K562 (cell line): Measurements from ENCODE around the gene FBXL13. TPM values are rescaled to one million over a fixed set of nuclear protein-coding genes. Genes with fewer than 3 reads are reported as not detected.
A peak's percentile ranks its signal among the peaks of the same experiment; 100 is the strongest.

ENCODE experiments used
- CREB1 ChIP-seq, 2 experiments: sonication (generic) in 1 of 2; formaldehyde crosslinking in 1 of 2; IDR thresholded peaks; 2 replicates each; pipeline versions ENCODE4 v1.6.1 to v1.8.0; 2012 to 2022; ENCODE audit warnings: inconsistent platforms in 1 of 2, mild to moderate bottlenecking in 1 of 2, missing genetic modification reagents in 1 of 2, moderate library complexity in 1 of 2
- GTF2A2 ChIP-seq: IDR thresholded peaks from 2 replicates; pipeline ENCODE4 v1.6.1; 2016; ENCODE audit warnings: mild to moderate bottlenecking, missing genetic modification characterization, missing compliant biosample characterization
- PHF8 ChIP-seq: fragments of 200-600 bp; sonication (generic); IDR thresholded peaks from 2 replicates; pipeline ENCODE4 v1.6.1; 2012; ENCODE audit warnings: mixed run types, mild to moderate bottlenecking, inconsistent platforms, low read length, moderate library complexity, borderline replicate concordance
- RFX1 ChIP-seq: fragments of 450-650 bp; IDR thresholded peaks from 2 replicates; pipeline ENCODE4 v1.6.1; 2016; ENCODE audit warnings: mild to moderate bottlenecking, moderate library complexity
- SMAD2 ChIP-seq: fragments of 150-350 bp; IDR thresholded peaks from 2 replicates; pipeline ENCODE4 v1.6.1; 2014; ENCODE audit warnings: low read depth, mild to moderate bottlenecking, low read length
- SOX6 ChIP-seq: fragments of 450-650 bp; IDR thresholded peaks from 2 replicates; pipeline ENCODE4 v1.6.1; 2014; ENCODE audit warnings: mild to moderate bottlenecking
- UBTF ChIP-seq, 2 experiments: IDR thresholded peaks; 2 replicates each; pipeline ENCODE4 v1.6.1; 2012; ENCODE audit warnings: improper control_type of control experiment in 2 of 2, low read depth in 2 of 2, low read length in 2 of 2, borderline replicate concordance in 1 of 2
- USF2 ChIP-seq: sonication (generic); formaldehyde crosslinking; IDR thresholded peaks from 2 replicates; pipeline ENCODE4 v1.5.0; 2020; ENCODE audit warnings: missing genetic modification reagents
- VEZF1 ChIP-seq: fragments of 200-800 bp; sonication (Bioruptor generic); IDR thresholded peaks from 2 replicates; pipeline ENCODE4 v1.6.1; 2017; ENCODE audit warnings: missing genetic modification characterization, missing compliant biosample characterization
- ZBTB1 ChIP-seq: sonication (generic); formaldehyde crosslinking; IDR thresholded peaks from 2 replicates; pipeline ENCODE4 v1.8.1; 2023; ENCODE audit warnings: missing genetic modification reagents, low read depth, mild to moderate bottlenecking, borderline replicate concordance
- ZBTB40 ChIP-seq, 2 experiments: fragments of 450-650 bp in 1 of 2; sonication (generic) in 1 of 2; formaldehyde crosslinking in 1 of 2; IDR thresholded peaks; 2 replicates each; pipeline versions ENCODE4 v1.7.1 to v1.9.0; 2016 to 2022; ENCODE audit warnings: inconsistent platforms in 1 of 2, mild to moderate bottlenecking in 1 of 2, missing genetic modification reagents in 1 of 2
- polyA plus RNA-seq, 8 experiments: library from polyadenylated mRNA; depleted of rRNA in 4 of 8; stranded (reverse) in 5 of 8; unstranded in 3 of 8; fragments of >200 nt; fragmentation: Nextera tagmentation in 2 of 8; fragmentation: Illumina TruSeq in 1 of 8; extraction: Ambion mirVana in 2 of 8; extraction: Trizol in 1 of 8; gene quantifications; 2 replicates each; pipeline versions ENCODE4 v1.2.1 to v1.2.3, GENCODE V29; 2011 to 2014; ENCODE audit warnings: inconsistent platforms in 1 of 8, missing spikeins in 1 of 8
- total RNA-seq, 7 experiments: library from RNA; depleted of rRNA in 6 of 7; stranded (reverse); fragments of >200 nt in 6 of 7; fragmentation: Illumina TruSeq in 2 of 7; extraction: Trizol in 2 of 7; gene quantifications; 2 replicates each; pipeline versions ENCODE4 v1.2.1 to v1.2.3, GENCODE V29; 2011 to 2021; ENCODE audit warnings: low replicate concordance in 1 of 7

Gene FBXL13
- total and polyA plus RNA-seq, 9 of the 15 experiments (the other 6 are each of a cell fraction or from before 2014, with no cell fraction given) = 16.3 to 55.0 (median 25.4) TPM

- TF ChIP-seq ZBTB40 (IDR thresholded peaks at IDR 0.05) (peak; percentile 73), ZBTB40 (CRISPR knock-in tag; IDR thresholded peaks at IDR 0.05) (no peak), USF2 (CRISPR knock-in tag) (peak; percentile 75), GTF2A2 (tag) (no peak), PHF8 (peak; percentile 73; the same call in 1 of the 2 replicates), SOX6 (peak; percentile 35; the same call in 1 of the 2 replicates), CREB1 (IDR thresholded peaks at IDR 0.05) (peak; percentile 65), CREB1 (CRISPR knock-in tag; IDR thresholded peaks at IDR 0.05) (peak; percentile 78; the same call in 1 of the 2 replicates), VEZF1 (CRISPR knock-in tag) (peak; percentile 97), ZBTB1 (CRISPR knock-in tag) (peak; percentile 74), RFX1 (peak; percentile 98), SMAD2 (no peak), UBTF (IDR thresholded peaks at IDR 0.05; ENCODE audit: borderline replicate concordance in 1 of 2, low read depth in 2 of 2, low read length in 2 of 2) (peak; percentile 33 to 88; a peak in 2 of 4 replicates)
Observed at GRCh38 chr7:103074519-103075336, at the start of gene FBXL13, which contains the start of gene ARMC10 (continued).
